Measurements from ENCODE around the gene ATP6AP2.

The ATP6AP2 gene

DNA sequence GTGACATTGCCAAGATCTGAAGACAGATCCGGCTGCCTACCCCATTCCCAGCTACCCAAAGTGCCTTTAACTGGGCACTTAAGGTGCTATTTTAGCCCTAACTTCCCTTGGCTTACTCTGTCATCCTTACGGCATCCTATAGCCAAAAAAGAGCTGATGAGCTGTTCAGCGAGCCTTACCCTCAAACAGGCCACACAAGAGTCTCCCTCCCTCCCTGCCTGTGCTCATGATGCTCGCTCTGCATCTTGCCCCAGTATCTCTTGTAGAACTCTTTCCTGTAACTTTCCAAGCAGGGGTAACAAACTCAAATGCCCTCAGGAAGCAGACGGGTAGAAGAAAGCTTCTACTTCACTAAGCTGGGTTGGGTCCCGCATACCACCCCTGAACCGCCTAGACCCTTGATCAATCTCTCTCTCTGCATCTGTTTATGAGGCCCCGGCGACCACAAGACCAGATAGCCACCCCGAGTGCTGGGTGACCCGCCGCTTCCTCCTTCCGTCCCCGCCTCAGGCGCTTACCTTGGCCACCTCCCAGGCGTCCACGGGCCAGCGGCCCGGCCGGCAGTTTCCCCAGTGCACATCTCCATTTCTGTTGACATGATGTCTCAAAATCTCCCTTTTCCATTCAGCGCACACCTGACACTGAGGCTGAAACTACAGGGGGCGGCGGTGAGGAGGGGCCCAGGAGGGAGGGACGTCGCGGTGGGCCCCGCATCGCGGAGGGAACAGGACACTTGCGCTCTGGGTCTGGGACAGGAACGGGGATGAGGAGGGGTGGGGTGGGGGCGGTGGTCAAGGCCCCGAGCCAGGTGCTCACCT lies 65.9 kb downstream of the ATP6AP2 start:
- DNase-seq, result no peak

DNA sequence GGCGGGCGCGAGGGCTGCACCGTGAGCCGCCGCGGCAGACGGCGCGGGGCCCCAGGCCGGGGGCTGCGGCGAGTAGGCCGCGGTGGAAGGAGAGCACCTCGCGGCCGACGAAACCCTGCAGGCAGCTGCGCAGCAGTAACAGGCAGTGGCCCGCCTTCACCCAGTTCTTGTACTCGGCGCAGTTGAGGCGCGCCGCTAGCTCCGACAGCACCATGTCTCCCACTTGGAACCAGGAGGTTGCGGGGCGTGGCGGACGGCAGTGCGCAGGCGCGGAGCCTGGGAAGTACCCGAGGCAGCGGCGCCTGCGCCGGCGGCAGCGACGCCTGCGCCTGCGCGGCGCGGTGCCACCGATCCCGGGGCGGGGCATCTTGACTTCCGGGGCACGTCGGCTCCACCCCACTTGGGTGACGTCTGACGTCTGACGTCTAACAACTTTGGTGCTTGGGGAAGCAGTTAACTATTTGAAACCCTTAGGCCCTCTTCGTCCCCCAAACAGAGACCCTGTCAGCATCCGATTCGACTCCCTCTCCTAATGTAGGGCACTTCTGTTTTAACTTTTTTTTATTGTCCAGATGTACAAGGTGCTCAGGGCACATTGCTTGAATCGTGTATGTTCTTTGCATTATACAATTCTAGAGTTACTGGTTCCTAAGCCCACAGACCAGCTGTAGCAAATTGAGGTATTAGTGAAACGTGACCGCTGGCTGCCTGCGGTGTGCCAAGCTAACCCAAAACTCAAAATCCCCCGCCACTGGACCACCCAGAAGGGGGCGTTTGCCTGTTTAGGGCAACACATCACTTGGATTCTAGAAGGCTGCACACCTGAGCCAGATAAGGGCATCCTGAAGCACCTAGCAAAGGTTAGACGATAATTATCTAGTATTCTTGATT lies 66.8 kb downstream of the ATP6AP2 start, which contains the start of gene CXorf38:
Gene CXorf38, minus strand, starts transcription at position 255 of the 891 bp plus-strand sequence. Its CDS starts 41 bp downstream, at position 214.
- peak; percentile 20 for DNase-seq

DNA sequence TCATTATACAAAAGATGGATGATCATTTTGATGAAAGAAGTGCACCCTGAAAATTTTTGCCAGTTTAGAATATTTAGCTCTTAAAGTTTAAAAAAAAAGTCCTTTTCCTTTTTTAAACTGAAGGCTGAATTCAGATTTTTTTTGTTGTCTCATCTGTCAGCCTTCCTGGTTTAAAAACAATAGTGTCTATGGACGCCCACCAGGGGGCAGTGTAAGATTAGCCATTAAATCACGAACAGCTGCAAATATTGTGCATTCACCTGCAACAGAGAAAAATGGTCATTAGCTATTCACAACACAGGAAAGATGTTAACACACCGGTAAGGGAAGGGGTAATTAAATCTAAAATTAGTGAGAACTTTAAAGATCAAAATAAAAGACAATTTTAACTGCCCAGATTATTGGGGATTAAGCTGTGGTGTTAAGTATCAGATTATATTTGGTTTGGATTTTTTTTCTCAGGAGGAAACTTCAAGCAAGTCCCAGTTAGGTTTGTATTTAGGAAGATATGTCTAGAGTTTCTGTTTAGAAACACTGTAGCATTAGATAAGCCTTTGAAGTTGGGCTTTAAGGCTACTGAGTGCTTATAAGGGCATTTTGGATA lies 71.0 kb downstream of the ATP6AP2 start:
- DNase-seq, result no peak

DNA sequence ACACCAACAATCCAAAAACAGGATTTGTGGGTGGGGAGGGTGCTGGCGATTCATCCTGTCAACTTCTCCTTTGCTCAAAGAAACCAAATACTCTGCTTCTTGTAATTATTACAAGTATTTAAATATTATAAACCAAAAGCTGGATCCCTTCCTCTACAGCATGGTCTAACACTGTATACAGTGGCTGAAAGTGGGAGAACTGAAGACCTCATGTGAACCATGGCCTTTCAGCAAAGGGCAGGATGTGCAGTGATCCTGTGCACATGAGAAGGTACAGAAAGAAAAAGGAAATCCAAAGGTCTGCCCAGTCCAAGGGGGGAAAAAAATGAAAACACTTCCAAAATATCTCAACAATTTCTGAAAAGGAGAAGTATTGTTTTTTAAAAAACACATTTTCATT lies 71.9 kb downstream of the ATP6AP2 start:
- no peak for DNase-seq

DNA sequence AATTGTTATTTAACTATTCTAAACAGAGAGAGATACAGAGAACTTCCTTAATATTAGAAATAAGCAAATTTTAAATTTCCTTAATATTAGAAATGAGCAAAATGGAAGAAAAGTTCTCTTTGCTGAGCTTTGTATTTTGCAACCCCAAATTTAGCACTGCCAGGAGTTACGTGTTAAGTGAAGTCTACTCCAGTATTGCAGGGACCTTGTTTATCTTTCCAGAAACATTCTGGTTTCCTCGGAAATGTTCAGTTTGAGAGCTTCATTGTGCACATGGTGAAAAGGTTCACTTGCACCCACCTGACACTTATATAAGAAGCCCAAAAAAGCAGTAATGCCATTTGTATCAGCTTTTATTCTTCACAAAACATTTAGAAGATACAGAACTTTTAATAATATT lies 72.8 kb downstream of the ATP6AP2 start:
- DNase-seq, result no peak

Measured in NCI-H187 treated with DMSO at 0.1 percent for 48 hours (cell line).